ENCODE results near the gene GALNT18. TPM values are rescaled to one million over a fixed set of nuclear protein-coding genes. Genes with fewer than 3 reads are reported as not detected.

GALNT18 gene
- total RNA-seq, 3 donors from 2014 or later (not counting 1 experiment from before 2014, with no cell fraction given) = 0.18 to 0.42 (median 0.38) TPM

DNA sequence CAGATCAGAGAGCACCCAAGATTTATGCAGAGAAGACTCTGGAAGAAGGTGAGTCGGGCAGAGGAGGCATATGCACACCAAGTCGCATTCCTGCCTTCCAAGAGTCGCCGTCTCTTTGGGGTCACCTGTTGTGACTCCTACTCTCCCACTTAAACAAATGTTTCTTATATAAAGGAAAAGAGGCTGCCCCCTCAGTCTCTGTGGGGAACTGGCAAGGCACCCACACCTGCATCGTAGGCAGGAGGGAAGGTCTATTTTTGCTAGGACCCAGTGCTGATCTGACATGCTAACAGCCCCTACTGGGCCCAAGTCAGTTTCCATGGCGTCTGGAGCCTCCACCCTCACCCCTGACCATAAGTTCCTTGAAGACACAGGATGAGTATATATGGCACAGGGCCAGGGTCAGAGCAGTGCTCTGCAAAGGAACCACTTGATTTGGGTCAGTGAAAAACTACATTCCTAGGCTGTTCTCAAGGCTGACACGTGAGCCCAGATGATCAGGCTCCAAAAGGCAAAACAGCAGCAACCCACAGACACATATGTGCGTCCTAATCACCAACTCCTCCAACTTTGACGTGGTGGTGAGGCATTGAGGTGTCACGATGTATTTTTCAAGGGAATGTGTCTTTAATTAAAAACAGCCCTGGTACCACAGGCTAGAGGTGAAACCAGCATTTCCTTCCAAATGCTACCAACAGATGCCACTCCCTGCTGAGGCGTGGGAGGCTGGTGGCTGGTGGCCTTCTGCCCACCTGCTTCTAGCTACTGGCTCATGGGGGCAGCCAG is 213.2 kb downstream of the GALNT18 start:
- Mint-ChIP-seq H3K4me1 (no peaks in the 10 kb centered on the region), H3K27me3 (ENCODE audit: low read depth in 2 of 2) (peaks cover 2 to 10% of the 10 kb centered on the region in 2 donors), H3K36me3 (no peaks in the 10 kb centered on the region), H3K27ac (no peak overlapping the region), H3K4me3 (no peak overlapping the region), H3K9me3 (no peaks in the 10 kb centered on the region)
- 79% methylated on average over 8 of the region's 11 CpGs for WGBS (ENCODE audit: insufficient coverage)
- no peak for ATAC-seq
- no peak for DNase-seq
- TF ChIP-seq, protein P1, sequence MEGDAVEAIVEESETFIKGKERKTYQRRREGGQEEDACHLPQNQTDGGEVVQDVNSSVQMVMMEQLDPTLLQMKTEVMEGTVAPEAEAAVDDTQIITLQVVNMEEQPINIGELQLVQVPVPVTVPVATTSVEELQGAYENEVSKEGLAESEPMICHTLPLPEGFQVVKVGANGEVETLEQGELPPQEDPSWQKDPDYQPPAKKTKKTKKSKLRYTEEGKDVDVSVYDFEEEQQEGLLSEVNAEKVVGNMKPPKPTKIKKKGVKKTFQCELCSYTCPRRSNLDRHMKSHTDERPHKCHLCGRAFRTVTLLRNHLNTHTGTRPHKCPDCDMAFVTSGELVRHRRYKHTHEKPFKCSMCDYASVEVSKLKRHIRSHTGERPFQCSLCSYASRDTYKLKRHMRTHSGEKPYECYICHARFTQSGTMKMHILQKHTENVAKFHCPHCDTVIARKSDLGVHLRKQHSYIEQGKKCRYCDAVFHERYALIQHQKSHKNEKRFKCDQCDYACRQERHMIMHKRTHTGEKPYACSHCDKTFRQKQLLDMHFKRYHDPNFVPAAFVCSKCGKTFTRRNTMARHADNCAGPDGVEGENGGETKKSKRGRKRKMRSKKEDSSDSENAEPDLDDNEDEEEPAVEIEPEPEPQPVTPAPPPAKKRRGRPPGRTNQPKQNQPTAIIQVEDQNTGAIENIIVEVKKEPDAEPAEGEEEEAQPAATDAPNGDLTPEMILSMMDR (IDR thresholded peaks at IDR 0.05) = no peak
- Histone ChIP-seq H3K4me3 (ENCODE audit: low read length) (no peak overlapping the region), H3K4me1 (ENCODE audit: control insufficient read depth, insufficient read depth, low read length) (no peaks in the 10 kb centered on the region), H3K27ac (ENCODE audit: low read length) (no peak overlapping the region), H3K9me3 (ENCODE audit: control insufficient read depth, insufficient read depth, low read length) (no peaks in the 10 kb centered on the region), H3K36me3 (ENCODE audit: control insufficient read depth, insufficient read depth, low read length) (no peaks in the 10 kb centered on the region), H3K27me3 (ENCODE audit: control insufficient read depth, insufficient read depth, low read length) (no peaks in the 10 kb centered on the region)
- intact Hi-C loops (cut with micrococcal nuclease) = no loop called here

DNA sequence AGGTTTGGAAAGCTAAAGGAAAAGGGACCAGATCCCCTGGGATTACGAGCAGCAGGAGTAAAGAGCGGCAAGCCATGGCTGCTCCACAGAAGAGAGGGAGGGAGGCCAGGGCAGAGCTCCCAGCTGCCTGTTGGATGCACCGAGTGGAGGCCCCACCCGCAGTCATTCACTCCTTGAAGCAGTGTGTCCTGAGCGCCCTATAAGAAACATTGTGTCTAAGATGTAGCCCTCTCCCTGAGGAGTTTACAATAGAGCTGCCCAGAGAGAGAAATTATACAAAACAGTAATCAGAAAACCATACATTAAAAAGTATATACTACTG is 214.1 kb downstream of the GALNT18 start:
- Histone ChIP-seq H3K27me3 (ENCODE audit: control insufficient read depth, insufficient read depth, low read length) (no peaks in the 10 kb centered on the region), H3K9me3 (ENCODE audit: control insufficient read depth, insufficient read depth, low read length) (no peaks in the 10 kb centered on the region), H3K27ac (ENCODE audit: low read length) (no peak overlapping the region), H3K4me3 (ENCODE audit: low read length) (no peak overlapping the region), H3K4me1 (ENCODE audit: control insufficient read depth, insufficient read depth, low read length) (no peaks in the 10 kb centered on the region), H3K36me3 (ENCODE audit: control insufficient read depth, insufficient read depth, low read length) (no peaks in the 10 kb centered on the region)
- H3K9me3 Mint-ChIP-seq = no peaks in the 10 kb centered on the region
- no peak for ATAC-seq
- no peaks in the 10 kb centered on the region for H3K36me3 Mint-ChIP-seq
- H3K27me3 Mint-ChIP-seq (ENCODE audit: low read depth in 2 of 2) = peaks cover 4 to 10% of the 10 kb centered on the region in 2 donors
- no peak overlapping the region for H3K27ac Mint-ChIP-seq
- 91% methylated on average over 5 of the region's 5 CpGs for WGBS (ENCODE audit: insufficient coverage)
- TF ChIP-seq, protein P1 (IDR thresholded peaks at IDR 0.05) = no peak
- H3K4me1 Mint-ChIP-seq = no peaks in the 10 kb centered on the region
- DNase-seq = no peak
- no peak overlapping the region for H3K4me3 Mint-ChIP-seq
- intact Hi-C loops (cut with micrococcal nuclease) = no loop called here

DNA sequence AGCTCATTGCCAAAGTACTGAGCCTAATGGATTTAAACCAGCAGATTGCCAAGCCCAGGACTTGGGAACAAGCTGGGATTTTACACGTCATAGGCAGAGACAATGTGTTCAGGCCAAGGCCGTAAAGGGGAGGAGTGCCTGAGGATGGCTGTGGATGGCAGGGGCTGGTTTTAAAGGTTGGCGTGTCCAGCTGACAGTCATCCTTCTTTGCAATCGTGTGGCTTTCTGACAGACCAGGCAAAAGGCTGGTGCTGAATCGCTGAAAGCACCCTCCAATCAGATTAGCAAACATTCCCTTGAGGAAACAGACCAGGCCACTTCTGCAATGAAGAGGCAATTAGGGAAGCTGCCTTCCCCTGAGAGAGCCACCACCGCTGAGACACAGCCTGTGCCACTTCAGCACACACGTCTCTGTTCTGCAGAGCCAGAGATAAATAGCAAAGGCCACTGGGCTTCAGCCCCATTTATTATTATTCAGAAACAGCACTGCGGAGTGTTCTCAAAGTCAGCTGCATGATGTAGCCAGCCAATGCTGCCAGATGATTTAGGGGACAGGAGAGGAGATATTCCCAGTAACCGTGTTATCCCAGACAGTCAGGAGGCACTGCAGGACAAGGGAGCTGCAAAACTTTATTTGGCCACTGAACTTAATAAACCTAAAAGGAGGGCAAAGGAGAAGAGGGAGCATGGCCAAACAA is 214.6 kb downstream of the GALNT18 start:
- intact Hi-C loops (cut with micrococcal nuclease) = no loop called here
- TF ChIP-seq, protein P1 (IDR thresholded peaks at IDR 0.05) = no peak
- H3K36me3 Mint-ChIP-seq = no peaks in the 10 kb centered on the region
- H3K4me3 Mint-ChIP-seq = no peak overlapping the region
- no peak overlapping the region for H3K27ac ChIP-seq (ENCODE audit: low read length)
- no peak overlapping the region for H3K4me3 ChIP-seq (ENCODE audit: low read length)
- 57% methylated on average over 9 of the region's 9 CpGs for WGBS (ENCODE audit: insufficient coverage)
- H3K27me3 ChIP-seq (ENCODE audit: control insufficient read depth, insufficient read depth, low read length) = no peaks in the 10 kb centered on the region
- no peaks in the 10 kb centered on the region for H3K4me1 ChIP-seq (ENCODE audit: control insufficient read depth, insufficient read depth, low read length)
- H3K4me1 Mint-ChIP-seq = no peaks in the 10 kb centered on the region
- DNase-seq (no peak), ATAC-seq (no peak)
- H3K27ac Mint-ChIP-seq = no peak overlapping the region
- H3K9me3 ChIP-seq (ENCODE audit: control insufficient read depth, insufficient read depth, low read length) = no peaks in the 10 kb centered on the region
- peaks cover 8 to 10% of the 10 kb centered on the region in 2 donors for H3K27me3 Mint-ChIP-seq (ENCODE audit: low read depth in 2 of 2)
- H3K36me3 ChIP-seq (ENCODE audit: control insufficient read depth, insufficient read depth, low read length) = no peaks in the 10 kb centered on the region
- H3K9me3 Mint-ChIP-seq = no peaks in the 10 kb centered on the region

Data from natural killer cell (primary cell).